Activated CD8-positive, alpha-beta memory T cell treated with anti-CD3 and anti-CD28 coated beads, Interleukin-2, amount 50 U/mL, for 24 hours (primary cell): ENCODE results near the gene ACOT2.
"Not testable (repeated sequence)": the region's sequence is repeated elsewhere in the genome, so short reads cannot be mapped to it uniquely, and the experiment has no call there.

Experiments used
- DNase-seq: peaks from one replicate; pipeline ENCODE4 v3.0.0-alpha.2; 2020; ENCODE audit errors: extremely low read depth

ACOT2 gene

GRCh38 chr14:73569185-73569958, at the start of gene ACOT2:
Gene ACOT2, plus strand, starts transcription at chr14:73569213. Its CDS starts 28 bp downstream, at chr14:73569241.
- DNase-seq = peak; percentile 62

GRCh38 chr14:73521229-73521628, 47.8 kb upstream of the ACOT2 start:
- DNase-seq = no peak

GRCh38 chr14:73524493-73524892, 44.5 kb upstream of the ACOT2 start:
- no peak for DNase-seq

DNA sequence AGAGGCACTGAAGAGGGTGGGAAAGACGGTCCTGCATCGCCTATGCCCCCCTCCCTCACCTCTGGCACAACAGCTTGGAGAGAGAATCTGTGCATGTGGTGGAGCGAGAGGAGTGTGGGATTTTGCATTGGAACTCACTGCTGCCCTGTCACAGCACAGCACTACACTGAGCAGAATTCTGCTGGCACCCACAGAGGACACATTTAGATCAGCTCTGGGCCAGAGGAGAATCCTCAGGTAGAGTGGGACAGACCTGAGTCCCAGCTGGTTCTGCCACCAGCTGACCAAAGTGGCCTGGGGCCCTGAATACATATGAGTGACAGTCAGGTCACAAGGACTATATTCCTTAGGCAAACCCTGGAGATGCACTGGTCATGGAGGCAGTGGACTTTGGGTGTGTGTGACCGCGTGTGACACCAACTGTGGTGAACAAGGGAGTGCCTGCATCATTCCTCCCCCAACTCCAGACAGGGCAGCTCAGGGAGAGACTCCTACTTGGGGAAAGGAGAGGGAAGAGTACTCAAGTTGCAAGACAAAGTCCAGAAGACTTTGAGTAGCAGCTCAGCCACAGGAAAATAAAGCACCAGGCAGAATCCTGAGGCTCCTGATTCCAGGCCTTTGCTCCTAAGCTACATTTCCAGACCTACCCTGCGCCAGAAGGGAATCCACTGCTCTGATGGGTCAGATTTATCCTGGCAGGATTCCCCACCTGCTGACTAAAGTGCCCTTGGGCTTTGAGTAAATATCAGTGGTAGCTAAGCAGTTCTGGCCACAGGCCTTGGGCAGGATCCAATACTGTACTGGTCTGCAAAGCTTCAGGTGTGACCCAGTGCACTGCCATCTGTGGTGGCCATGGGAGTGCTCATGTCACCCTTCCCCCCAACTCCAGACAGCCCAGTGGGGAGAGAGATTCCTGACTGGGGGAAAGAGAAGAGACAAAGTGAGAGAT, 42.7 kb upstream of the ACOT2 start:
- DNase-seq = no peak

DNA sequence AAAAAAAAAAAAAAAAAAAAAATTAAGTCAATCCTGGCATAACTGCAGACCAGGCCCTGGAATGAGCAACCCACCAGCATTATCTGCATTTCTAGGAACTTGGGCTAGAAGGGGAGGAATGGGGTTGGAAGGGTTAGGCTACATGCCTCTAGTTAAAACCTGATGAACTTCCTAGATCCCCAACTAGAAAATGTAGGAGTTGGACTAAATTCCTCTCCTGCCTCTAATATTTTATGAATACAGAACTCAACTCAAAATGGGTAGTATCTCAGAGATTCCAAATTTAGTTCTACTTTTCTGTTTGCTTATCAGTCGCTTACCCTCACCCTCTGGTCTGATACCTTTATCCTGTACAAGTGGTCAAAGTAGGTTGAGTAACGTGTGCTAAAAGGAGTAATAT, 39.7 kb upstream of the ACOT2 start:
- DNase-seq = not testable (repeated sequence)

GRCh38 chr14:73531971-73532370, 37.0 kb upstream of the ACOT2 start:
- not testable (repeated sequence) for DNase-seq

GRCh38 chr14:73537244-73538045, 31.6 kb upstream of the ACOT2 start:
- not testable (repeated sequence) for DNase-seq

- peak; percentile 14 for DNase-seq
These were observed 30.0 kb upstream of the ACOT2 start for GRCh38 chr14:73539017-73539416.

DNA sequence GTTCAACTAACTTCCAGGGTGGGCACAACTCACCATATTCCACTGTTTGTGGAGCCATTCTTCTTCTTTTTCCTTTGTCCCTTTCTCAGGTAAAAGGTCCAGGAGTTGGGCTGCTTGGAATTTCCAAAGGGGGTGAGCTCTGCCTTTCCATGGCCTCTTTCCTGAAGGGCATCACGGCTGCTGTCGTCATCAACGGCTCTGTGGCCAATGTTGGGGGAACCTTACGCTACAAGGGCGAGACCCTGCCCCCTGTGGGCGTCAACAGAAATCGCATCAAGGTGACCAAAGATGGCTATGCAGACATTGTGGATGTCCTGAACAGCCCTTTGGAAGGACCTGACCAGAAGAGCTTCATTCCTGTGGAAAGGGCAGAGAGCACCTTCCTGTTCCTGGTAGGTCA, 26.1 kb upstream of the ACOT2 start:
- DNase-seq = not testable (repeated sequence)

- DNase-seq = not testable (repeated sequence)
These were observed 23.7 kb upstream of the ACOT2 start for GRCh38 chr14:73545353-73545752.

- DNase-seq = not testable (repeated sequence)
These were observed 19.9 kb upstream of the ACOT2 start for GRCh38 chr14:73549097-73549496.

DNA sequence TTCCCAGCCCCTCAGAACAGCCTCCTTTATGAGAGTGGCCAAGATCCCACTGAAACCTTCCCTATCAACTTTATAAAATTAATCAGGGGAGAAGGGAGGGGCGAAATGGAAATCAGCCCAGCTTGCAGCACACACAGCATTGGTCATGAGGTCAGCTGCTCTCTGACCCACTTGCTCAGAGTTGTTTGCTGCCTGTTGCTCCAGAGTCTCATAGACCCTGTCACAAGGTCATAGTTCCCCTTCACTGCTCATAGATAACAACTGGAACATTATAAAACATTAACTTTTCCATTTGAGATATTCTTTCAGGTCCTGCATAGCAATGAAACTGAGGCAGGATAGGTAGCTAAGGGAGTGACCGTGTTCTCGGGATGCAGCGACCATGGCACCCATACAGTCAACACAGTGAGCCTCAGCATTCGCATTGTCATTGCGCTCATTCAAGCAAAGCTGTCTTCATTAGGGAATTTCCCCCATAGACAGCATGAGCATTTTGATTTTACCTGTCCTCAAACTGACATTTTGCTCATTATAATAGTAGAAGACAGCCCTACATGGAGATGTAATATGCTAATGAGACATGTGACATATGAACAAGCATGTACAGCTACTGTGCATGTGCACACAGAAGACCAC, 19.0 kb upstream of the ACOT2 start:
- not testable (repeated sequence) for DNase-seq

DNA sequence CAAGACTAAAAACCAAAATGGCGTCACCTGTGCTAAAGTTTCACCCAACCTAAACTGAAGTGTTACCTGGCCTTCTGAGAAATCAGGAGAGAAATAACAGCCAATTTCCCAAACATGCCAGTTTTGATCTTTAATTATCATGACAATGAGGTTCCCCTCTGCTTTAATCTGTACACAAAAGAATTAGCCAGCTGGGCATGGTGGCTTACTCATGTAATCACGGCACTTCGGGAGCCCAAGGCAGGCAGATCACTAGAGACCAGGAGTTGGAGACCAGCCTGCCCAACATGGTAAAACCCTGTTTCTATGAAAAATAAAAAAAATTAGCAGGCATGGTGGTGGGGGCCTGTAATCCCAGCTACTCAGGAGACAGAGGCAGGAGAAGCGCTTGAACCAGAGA, 15.2 kb upstream of the ACOT2 start:
- no peak for DNase-seq

- not testable (repeated sequence) for DNase-seq
These were observed 11.8 kb upstream of the ACOT2 start for GRCh38 chr14:73557201-73557600.

DNA sequence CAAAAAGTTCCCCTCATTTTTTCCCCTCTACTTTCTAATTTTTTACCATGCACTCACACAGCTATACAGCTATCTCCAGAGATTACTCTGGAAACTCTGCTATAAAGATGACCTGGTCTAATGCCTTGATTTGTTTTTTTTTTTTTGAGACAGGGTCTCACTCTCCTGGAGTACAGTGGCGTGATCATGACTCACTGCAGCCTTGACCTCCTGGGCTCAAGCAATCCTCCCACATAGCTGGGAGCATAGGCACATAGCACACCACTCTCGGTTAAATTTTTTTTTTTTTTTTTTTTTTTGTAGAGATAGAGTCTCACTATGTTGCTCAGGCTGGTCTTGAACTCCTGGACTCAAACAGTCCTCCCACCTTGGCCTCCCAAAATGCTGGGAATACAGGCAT, 10.8 kb upstream of the ACOT2 start:
- not testable (repeated sequence) for DNase-seq

GRCh38 chr14:73562256-73562655, 6.8 kb upstream of the ACOT2 start:
- DNase-seq = not testable (repeated sequence)

DNA sequence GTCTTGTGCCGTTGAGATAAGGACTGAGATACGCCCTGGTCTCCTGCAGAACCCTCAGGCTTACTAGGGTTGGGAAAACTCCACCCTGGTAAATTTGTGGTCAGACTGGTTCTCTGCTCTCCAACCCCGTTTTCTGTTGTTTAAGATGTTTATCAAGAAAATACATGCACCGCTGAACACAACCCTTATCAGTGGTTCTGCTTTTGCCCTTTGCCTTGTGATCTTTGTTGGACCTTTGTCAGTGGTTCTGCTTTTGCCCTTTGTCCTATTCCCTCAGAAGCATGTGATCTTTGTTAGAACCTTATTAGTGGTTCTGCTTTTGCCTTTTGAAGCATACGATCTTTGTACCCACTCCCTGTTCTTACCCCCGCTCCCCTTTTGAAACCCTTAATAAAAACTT, 6.3 kb upstream of the ACOT2 start:
- not testable (repeated sequence) for DNase-seq

DNA sequence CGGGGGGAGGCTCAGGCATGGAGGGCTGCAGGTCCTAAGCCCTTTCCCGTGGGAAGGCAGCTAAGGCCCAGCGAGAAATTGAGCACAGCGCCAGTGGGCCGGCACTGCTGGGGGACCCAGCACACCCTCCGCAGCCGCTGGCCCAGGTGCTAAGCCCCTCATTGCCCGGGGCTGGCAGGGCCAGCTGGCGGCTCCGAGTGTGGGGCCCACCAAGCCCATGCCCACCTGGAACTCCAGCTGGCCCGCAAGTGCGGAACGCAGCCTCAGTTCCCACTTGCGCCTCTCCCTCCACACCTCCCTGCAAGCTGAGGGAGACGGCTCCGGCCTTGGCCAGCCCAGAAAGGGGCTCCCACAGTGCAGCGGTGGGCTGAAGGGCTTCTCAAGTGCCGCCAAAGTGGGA, 2.6 kb upstream of the ACOT2 start:
- DNase-seq = not testable (repeated sequence)

- not testable (repeated sequence) for DNase-seq
These were observed 2.1 kb upstream of the ACOT2 start for GRCh38 chr14:73566935-73567334.

GRCh38 chr14:73567358-73567757, 1.7 kb upstream of the ACOT2 start:
- no peak for DNase-seq
